Eye (tissue), 1 donor: ENCODE data around the gene CAMTA1.
A peak's percentile ranks its signal among the peaks of the same experiment; 100 is the strongest.

Experiments
- DNase-seq: peaks from one replicate; pipeline ENCODE4 v3.0.0-alpha.2; 2015

Gene CAMTA1

DNA sequence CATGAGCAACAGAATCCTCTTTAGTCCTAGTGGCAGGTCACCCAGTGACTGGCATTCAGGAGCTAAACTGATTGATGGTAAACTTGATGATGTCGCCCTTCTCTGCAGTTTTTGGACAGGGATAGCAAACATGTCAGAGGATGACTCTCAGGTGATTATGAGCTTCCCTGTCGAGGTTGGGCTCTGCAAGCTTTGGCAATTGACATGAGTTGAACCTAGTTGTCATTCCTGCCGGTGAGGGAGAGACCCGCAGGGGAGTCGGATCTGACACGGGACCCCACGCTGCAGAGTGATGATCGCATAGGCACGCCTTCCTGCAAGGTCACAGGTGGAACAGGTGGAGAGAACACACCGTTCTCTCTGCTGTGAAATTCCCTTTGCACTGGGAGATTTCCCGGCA lies 547.8 kb downstream of the CAMTA1 start:
- DNase-seq: no peak

DNA sequence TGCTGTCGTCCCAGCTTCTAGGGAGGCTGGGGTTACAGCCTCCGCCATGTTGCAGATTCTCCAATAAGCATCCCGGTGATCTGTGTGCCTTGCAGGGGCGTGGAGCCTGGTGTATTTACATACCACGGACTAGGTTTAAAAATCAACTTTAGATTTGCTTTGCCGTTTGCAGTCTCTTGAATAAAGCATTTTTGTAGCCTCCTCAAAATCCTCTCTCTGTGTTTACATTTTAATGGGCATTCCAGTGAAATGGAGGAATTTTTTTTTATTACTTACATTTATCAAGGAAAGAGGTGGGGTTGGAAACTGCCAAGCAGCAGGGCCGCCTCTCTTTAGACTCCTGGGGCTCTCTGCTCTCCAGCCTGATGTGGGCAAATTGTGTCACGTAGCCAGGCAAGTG lies 548.4 kb downstream of the CAMTA1 start:
- DNase-seq: no peak

DNA sequence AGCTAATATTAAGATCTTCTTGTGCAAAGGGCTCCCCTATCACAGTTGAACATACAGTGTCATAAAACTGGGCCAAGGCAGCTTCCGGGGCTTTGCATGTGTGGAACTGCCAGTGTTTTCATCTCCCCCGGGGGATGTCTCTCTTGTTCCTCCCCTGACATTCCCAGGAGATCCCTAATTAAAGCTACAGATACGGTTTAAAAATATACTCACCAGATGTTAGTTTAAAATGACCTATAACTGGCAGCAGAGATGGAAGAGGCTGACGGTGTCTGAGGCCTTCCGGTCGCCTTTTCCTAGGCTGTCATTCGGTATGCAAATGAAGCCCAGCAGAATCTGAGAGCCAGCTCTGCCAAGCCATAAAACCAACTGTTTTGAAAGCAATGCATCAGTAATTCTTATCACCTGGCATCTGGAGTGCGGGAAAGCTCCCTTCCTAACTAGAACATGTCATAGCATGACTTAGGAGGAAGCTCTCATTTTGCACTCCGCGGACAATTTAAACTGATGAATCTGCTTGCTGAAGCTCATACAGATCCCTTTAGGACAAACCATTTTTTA lies 549.3 kb downstream of the CAMTA1 start:
- DNase-seq: peak; percentile 63

DNA sequence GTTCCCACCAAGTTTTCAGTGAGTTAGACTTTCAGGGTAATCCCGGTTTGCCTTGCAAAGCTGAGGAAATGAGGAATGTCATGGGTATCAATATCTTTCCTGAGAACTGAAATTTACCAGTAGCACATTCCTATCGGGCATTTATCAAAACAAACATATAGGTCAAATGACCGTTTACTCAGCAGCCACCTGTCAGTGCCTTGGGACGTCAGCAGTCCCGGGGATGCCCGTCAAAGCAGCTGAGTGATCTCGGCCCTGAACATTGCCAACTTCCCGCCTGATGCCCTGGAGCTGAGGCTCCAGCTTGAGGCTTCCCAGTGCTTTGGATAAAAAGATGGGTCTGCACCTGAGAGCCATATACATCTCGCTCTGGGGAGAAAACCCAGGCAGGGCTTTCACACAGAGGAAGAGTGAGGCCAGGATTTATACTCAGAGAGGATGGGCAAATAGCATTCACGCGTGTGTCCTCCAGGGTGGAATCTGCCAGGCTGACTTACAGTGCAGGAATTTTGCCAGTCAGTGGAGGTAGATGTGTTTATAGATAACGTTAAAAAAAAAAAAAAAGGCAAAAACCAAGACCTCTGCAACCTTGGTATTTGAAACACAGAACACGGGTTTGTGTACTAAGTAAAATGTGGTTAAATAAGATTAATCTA lies 550.1 kb downstream of the CAMTA1 start:
- DNase-seq: no peak

DNA sequence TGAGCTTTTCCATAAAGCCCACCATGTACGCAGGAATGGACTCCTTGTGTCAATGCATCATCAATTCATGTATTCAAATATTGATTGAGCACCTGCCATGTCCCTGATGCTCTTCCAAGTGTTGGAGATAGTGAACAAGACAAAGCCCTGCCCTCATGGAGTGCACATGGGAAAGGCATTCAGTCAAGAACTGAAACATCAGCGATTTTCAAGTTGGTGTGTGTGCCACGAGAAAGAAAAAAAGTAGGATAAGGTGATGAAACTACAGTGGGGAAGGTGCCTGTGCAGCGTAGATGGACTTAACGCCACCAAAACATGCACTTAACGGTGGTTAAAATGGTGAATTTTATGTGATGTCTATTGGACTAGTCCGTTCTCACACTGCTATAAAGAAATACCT lies 553.2 kb downstream of the CAMTA1 start:
- no peak for DNase-seq

DNA sequence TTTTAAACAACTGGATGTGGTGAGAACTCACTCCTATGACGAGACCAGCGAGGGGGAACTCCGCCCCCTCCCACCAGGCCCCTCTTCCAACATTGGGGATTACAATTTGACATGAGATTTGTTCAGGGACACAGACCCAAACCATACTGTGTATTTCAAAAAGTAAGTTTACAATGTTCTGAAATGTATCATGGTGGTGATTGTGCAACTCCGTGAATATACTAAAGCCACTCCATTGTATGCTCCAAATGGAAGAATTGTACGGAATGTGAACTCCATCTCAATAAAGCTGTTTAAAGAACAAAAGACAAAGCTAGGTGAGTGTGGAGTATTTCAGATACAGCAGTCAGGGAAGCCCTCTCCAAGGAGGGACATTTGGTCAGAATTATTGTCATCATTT lies 553.8 kb downstream of the CAMTA1 start:
- DNase-seq: no peak

DNA sequence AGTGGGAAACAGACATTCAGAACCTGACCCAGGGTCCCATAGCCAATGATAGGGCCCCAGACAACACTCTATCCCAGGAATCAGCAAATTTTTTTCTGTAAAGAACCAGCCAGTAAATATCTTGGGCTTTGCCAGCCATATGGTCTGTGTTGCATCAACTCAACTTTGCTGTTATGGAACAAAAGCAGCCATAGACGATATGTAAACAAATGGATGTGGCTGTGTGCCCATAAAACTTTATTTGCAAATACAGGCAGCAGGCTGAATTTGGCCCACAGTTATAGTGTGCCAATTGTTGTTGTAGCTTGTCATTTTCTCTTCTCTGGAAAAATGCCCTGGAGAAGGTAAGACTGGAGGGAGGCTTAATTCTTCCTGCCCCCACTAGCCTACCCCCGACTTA lies 554.7 kb downstream of the CAMTA1 start:
- no peak for DNase-seq

DNA sequence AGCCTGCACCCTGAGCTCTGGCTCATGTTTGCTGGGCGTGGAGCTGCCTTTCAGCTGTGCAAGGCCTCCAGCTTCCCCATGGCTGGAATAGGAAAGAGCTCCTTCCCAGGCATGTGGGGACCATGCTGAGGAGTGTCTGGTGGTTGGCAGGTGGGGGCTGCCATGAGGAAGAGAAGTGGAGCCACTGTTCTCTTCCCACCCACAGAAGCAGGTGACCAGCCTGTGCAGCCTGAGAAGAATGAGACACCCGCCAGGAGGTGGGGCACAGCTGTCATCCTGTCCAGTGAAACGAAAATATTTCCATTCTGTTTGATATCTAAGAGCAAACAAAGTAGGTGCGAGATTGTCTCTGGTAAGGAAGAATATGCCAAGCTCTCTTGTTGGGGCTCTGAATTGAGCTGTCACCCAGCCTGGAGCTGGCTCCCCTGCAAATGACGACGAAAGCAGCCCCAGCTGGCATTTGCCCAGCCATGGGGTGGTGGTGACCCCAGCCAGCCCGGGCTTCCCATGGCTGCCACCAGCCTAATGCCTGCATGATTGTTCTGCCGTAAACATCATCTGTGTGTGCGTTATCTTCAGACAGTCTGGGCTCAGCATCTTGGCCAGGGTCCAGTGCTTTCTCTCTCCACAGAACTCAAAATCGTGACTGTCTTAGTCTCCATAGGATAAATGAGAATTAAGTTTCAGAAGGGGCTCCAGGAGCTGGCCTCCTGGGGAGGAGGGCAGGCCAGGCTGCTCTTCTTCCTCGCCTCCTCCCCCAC lies 556.1 kb downstream of the CAMTA1 start:
- DNase-seq: peak; percentile 37

DNA sequence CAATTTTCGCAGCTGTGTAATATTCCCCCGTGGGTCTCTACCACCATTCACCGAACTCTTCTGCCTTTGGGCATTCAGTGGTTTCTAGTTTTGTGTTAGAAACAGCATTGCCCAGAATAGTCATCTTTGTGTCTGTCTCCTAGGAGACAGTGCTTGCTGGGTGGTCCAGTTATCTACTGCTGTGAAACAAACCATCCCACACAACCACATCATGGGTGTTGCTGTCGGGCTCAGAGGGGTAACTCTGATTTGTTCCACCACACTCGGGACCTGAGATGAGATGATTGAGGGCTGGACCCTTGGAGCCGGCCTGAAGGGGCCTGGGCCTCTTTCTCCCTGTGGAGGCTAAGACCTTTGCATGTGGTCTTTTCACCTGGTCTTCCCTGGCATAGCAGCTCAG lies 558.6 kb downstream of the CAMTA1 start:
- no peak for DNase-seq

DNA sequence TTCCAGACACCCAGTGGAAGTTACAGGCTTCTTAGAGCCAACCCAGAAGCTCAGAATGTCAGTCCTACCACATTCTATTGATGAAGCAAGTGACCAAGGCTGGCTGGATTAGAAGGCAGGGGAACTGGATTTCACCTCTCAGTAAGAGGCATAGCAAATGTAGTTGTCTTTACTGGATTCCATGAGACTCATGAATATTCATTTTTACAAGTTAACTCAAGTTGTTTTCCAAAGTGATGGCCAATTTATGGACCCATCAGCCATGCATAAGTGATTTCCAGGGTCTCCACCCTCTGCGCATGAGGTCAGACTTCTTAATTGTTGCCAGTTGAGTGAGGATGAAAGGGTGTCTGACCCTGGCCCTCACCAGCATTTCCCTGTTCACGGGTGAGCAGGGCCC lies 559.0 kb downstream of the CAMTA1 start:
- DNase-seq: no peak

DNA sequence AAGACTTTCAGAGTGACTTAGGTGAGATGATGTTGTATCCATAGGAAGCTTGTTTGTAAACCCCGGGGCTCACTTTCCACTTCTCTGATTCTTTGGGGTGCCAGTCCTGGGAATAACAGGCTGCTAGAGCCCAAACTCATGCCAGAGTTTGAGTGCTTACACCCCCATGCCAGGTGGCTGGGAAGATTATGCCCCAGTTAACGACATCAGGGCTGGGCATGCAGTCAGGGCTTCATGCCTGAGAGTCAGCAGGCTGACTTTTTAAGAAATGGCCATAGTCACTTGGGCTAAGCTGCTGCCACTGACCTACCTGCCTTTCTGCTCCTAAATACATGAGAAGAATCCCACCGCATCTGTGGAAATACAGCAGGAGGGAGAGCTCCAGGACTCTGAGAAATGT lies 560.3 kb downstream of the CAMTA1 start:
- no peak for DNase-seq

DNA sequence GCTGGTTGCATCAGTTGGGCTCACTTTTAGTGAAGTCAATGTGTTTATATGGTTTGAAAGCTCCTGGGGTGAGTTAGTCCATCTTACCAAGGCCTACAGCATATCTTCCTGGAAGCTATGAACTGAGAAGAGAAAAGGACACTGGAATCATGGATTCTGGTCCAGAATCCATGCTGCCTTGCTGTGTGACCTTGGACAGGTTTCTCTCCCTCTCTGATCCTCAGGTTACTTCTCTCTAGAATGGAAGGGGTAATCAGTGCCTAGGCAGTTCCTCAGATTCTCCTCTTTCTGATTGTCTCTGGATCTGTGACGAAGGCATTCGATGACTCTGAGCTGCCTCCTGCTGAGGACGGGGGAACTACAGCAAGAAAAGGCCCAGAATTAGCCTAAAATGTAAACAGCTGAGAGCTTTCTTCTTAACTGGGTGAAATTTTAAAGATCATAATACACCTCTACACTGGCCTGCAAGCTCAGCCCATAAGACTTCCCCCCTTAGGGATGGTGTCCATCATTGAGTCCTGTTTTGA lies 560.9 kb downstream of the CAMTA1 start:
- no peak for DNase-seq

DNA sequence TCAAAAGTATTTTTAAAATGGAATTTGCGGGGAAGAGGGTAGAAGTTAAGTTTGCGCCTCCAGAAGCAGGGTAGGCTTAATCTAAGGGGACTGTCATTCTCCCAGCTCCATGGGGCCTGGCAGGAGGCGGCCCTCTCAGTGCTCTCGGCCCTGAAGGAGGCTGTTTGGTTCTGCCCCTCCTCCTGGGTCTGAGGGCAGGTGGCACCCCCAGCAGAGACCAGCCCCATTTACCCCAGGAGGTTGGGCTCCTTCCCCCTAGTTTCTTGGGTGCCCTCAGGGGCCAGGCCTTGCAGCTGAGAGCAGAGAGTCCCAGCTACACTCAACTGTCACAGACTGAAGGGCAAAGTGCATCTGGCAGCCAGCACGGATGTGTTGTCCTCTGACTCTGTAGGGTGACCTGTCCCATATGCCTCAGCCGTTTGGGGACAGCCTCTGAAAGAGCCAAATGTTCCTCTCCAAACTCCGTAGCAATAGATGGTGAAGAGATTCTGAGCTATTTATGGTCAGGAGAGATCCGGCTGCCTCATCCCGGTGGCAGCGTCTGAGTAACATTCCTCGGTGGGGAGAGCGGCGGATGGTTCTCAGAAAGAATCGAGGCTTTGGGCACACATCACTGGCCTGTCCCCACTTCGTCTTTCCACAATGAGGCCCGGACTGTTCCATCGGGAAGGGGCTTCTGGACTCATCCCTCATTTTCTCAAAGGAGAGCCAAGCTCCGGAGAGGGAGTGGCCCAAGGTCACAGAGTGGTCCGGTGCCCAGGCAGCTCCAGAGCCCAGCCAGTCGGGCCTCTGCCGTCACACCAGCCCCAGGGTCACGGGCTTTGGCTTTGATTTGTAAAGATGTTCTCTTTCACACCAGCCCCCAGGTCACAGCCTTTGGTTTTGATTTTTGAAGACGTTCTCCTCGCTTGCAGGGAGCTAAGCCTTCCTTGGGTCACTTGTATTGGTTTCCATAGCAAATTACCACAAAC lies 561.6 kb downstream of the CAMTA1 start:
- DNase-seq: no peak

DNA sequence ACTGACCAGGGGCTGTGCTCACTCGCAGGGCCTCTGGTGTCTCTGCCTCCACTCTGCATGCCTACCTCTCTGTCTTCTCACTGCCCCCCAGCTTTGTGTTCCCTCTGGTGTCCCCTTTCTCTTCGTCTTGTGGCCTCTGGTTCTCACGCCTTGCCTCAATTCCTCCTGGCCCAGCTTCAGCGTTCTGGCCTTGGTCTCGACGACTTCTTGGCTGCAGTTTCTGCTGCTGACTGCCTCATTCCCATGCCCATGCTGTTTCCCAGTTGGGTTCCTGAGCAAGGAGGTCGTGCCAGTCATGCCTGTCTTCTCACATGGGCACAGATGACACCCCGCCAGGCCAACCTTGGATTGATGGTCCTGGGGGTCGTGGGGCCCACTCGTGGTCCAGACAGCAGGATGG lies 562.8 kb downstream of the CAMTA1 start:
- DNase-seq: no peak

DNA sequence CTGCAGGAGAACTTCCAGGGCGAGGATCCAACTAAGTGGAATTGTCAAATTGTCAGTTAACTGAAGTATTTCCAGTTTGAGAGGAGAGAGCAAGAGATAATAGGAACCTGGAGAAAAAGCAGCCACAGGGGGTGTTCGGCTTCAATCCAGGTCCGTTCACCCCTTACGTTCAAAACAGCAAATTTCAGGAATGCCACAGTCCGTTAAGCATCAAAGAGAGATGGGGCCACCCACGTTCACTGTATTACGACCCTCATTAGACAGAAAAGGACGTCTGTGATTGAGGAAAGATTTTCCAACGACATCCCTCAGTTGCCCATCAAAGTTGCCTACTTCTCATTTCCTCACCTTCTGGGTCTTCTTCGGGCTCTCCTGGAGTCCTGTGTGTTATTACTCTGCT lies 563.3 kb downstream of the CAMTA1 start:
- peak; percentile 77 for DNase-seq

DNA sequence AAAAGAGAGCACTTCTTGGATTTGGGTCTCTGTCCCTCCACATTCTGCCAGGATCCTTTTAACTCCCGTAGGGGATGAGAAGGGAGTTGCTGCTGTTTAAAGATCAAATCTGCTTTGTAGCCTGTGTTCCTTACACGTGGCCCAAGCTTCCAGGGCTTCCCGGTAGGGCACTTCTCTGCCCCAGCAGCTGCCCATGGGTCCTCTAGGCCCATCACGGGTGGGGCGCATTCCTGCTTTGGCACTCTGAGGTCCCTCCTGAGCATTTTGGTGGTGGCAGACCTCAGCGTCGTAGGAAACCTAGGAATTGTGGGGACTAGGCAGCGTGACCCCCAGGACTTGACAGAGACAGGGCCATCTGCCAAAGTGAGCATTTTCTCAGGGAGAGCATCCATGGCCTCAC lies 565.5 kb downstream of the CAMTA1 start:
- DNase-seq: no peak

DNA sequence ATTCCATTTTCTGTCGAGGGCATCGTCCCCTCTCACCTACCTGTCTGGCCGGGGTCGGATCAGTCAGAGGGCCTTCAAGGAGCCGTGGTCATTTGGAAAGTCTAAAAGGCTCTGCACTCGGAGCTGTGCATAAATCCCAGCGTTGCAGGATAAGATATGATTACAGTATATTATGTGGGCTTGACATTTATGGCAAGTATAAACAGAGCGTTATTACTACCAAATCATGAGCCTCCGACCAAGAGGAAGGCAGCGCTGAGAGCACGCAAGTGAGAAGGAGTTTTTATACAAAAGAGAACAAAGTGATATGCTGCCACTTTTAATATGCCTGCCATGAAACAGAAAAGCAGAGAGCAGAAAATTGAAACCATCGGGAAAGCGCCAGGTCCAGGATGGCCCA lies 566.4 kb downstream of the CAMTA1 start:
- DNase-seq: no peak

DNA sequence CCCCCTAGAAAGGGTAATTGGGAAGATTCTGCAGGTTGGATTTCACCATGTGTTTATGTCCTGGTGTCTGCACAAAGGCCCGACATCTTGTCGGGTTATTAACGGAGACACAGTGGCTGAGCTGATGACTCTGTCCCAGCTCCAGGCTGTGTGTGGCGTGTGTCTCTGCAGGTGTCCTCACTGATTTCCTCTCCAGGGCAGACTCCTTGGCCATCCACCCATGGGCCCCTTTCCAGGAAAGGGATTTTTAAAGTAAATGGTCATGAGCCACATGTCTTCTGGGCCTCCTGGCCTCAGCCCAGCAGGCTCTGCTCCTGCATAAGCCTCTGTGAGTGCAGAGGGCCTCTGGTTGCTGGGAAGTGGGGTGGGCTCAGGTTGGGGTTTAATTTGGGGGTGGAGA lies 567.1 kb downstream of the CAMTA1 start:
- DNase-seq: no peak

DNA sequence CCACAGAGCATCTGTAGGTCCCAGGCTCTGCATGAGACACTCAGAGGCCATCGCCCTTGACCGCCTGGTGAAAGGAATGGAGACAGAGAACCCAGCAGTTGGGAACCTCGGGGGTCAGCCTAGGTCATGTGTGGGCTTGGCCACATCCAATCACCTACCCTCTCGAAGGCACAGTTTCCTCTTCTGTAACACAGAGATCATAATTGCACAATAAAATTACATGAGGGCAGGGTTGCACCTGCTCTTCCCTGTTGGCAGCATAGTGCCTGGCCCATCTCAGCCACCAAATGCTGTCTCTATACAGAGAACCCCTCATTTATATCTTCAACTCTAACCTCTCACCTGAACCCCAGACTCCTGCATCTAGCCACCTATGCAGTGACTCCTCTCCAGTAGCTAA lies 567.7 kb downstream of the CAMTA1 start:
- no peak for DNase-seq

DNA sequence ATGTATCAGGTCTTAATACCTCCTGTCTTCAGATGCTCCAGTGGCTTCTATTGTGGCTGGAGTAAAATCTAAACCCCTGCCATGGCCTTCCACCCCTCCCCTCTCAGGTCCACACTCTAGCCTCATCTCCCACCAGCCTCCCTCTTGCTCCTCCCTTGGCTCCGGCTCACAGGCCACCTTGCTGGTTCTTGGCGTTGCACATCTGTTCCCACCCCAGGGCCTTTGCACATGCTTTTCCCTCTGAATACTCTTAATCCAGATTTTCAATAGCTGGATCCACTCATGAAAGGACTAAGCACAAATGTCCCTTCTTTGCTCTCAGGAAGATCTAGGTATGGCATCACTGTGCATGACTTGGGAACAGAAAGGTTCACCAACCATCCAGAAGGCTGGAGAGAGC lies 570.4 kb downstream of the CAMTA1 start:
- DNase-seq: no peak

DNA sequence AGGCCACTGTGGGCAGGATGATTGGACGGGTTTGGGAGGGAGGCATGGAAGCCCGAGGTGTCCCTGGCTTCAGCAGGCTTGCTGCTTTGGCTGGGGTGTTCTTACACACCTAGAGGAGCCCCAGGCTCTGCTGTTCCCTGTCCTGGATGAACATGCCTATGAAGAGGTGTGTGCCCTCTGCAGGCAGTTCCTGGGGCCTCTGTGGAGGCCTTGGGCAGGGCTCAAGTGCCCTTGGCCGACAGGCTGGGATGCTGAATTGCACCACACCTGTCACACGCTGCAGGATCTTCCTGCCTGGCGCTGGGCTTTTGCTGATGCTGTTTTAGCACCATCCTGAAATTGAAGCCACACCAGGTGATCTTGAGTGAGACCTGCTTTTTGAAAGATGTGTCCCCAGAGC lies 570.8 kb downstream of the CAMTA1 start:
- no peak for DNase-seq

DNA sequence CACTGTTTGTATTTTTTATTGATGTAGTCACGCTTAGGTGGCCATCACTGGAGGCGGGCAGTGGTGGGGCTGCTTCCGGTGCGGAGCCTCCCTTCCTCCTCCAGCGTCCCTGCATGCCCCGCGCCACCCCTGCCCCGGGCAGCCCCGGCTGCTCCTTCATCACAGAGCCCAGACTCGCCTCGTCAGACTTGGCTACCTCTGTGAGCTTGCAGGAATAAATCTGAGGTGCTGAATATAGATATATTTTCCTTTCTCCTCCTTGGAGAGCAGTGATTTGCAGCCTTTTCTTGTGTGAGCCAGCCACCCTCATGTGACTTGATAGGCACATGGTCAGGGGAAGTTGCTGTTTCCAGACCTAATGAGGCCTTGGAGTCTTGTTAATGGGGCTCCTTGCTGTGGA lies 573.2 kb downstream of the CAMTA1 start:
- peak; percentile 34 for DNase-seq

DNA sequence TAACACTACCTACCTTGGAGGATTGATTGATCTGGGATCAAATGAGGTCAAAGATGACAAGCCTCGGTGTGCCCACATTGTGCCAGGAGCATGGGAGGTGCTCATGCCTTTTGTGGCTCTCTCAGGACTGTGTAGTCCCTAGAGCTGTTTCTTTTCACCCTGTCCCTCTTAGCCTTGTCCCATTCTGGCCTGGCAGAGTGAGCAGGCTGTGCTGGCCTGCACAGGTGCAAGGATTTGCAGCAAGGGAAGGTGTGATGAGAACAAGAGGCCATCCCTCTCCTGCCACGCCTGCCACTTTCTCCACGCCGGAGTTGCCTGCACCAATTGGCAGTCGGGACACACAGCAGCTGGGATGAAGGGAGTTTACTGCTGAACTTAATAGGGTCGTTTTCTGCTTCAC lies 575.3 kb downstream of the CAMTA1 start:
- no peak for DNase-seq
